HEK293 (cell line): ENCODE data around the gene CADPS2.

Source experiments
- CTCF ChIA-PET: fragments of 350-600 bp; formaldehyde crosslinking; extraction: SDS; loops from one replicate; lab custom pipeline; 2021; ENCODE audit warnings: antibody characterized with exemption; lab: Yijun Ruan, JAX
- POLR2A ChIA-PET: fragments of 300-600 bp; formaldehyde crosslinking; extraction: SDS; loops from one replicate; lab custom pipeline; 2020; ENCODE audit warnings: antibody characterized with exemption, inconsistent platforms; lab: Yijun Ruan, JAX
- H3K27ac ChIP-seq: fragments of 200-500 bp; sonication (Bioruptor generic); 2 replicates; pipeline ENCODE4 v1.5.1; 2014; ENCODE audit warnings: low read depth, low read length, control low read depth, inconsistent platforms; ENCODE audit errors: extremely low read depth
- H3K36me3 ChIP-seq, 2 experiments: fragments of 200-500 bp in 1 of 2; sonication (Bioruptor generic) in 1 of 2; 1 replicate in 1 of 2; 2 replicates in 1 of 2; pipeline ENCODE4 v1.5.1; 2014 to 2017; ENCODE audit warnings: inconsistent platforms in 2 of 2, low read length in 2 of 2; ENCODE audit not compliant: control insufficient read depth in 2 of 2, insufficient read depth in 1 of 2
- H3K4me1 ChIP-seq: fragments of 200-500 bp; sonication (Bioruptor generic); 2 replicates; pipeline ENCODE4 v1.5.1; 2014; ENCODE audit warnings: mild to moderate bottlenecking, low read length, inconsistent platforms; ENCODE audit not compliant: control insufficient read depth, insufficient read depth
- H3K4me3 ChIP-seq: 2 replicates; pipeline ENCODE4 v1.5.1; 2011; ENCODE audit warnings: low read depth, mild to moderate bottlenecking, control low read depth, low read length, moderate library complexity
- H3K9me3 ChIP-seq: fragments of 200-500 bp; sonication (Bioruptor generic); 2 replicates; pipeline ENCODE4 v1.5.1; 2014; ENCODE audit warnings: low read depth, low read length, inconsistent platforms; ENCODE audit not compliant: control insufficient read depth, insufficient read depth
- BCL11A ChIP-seq: fragments of 450-650 bp; formaldehyde crosslinking; IDR thresholded peaks from 2 replicates; pipeline ENCODE4 v1.5.1; 2016; ENCODE audit warnings: low read depth, missing biosample characterization, missing genetic modification characterization
- KLF10 ChIP-seq: fragments of 450-650 bp; IDR thresholded peaks from 2 replicates; pipeline ENCODE4 v1.5.1; 2018; ENCODE audit warnings: missing biosample characterization, mild to moderate bottlenecking, missing genetic modification characterization
- MYNN ChIP-seq: fragments of 450-650 bp; formaldehyde crosslinking; IDR thresholded peaks from 2 replicates; pipeline ENCODE4 v1.5.1; 2016; ENCODE audit warnings: missing biosample characterization, missing genetic modification characterization, borderline replicate concordance
- ZBTB8A ChIP-seq: fragments of 450-650 bp; formaldehyde crosslinking; IDR thresholded peaks from 2 replicates; pipeline ENCODE4 v1.5.1; 2016; ENCODE audit warnings: missing biosample characterization, missing genetic modification characterization
- ZNF10 ChIP-seq: fragments of 450-650 bp; formaldehyde crosslinking; IDR thresholded peaks from 2 replicates; pipeline ENCODE4 v1.5.1; 2017; ENCODE audit warnings: missing biosample characterization, missing genetic modification characterization
- ZNF138 ChIP-seq: fragments of 450-650 bp; formaldehyde crosslinking; IDR thresholded peaks from 2 replicates; pipeline ENCODE4 v1.5.1; 2016; ENCODE audit warnings: missing biosample characterization, missing genetic modification characterization, borderline replicate concordance
- ZNF148 ChIP-seq: fragments of 450-650 bp; formaldehyde crosslinking; IDR thresholded peaks from 2 replicates; pipeline ENCODE4 v1.5.0; 2017; ENCODE audit warnings: missing biosample characterization, missing genetic modification characterization, borderline replicate concordance
- ZNF169 ChIP-seq: fragments of 450-650 bp; formaldehyde crosslinking; IDR thresholded peaks from 2 replicates; pipeline ENCODE4 v1.5.1; 2016; ENCODE audit warnings: missing biosample characterization, missing genetic modification characterization
- ZNF221 ChIP-seq: fragments of 450-650 bp; formaldehyde crosslinking; IDR thresholded peaks from 2 replicates; pipeline ENCODE4 v1.5.1; 2017; ENCODE audit warnings: missing biosample characterization, missing genetic modification characterization, borderline replicate concordance
- ZNF239 ChIP-seq: fragments of 450-650 bp; formaldehyde crosslinking; IDR thresholded peaks from 2 replicates; pipeline ENCODE4 v1.5.1; 2016; ENCODE audit warnings: missing biosample characterization, missing genetic modification characterization
- ZNF341 ChIP-seq: fragments of 450-650 bp; formaldehyde crosslinking; IDR thresholded peaks from 2 replicates; pipeline ENCODE4; 2016; ENCODE audit warnings: low read depth, missing biosample characterization, missing genetic modification characterization
- ZNF660 ChIP-seq: fragments of 450-650 bp; IDR thresholded peaks from 2 replicates; pipeline ENCODE4 v1.5.1; 2018; ENCODE audit warnings: missing biosample characterization, mild to moderate bottlenecking, missing genetic modification characterization
- ZNF664 ChIP-seq: fragments of 450-650 bp; formaldehyde crosslinking; IDR thresholded peaks from 2 replicates; pipeline ENCODE4 v1.5.1; 2016; ENCODE audit warnings: missing biosample characterization, missing genetic modification characterization
- ZNF701 ChIP-seq: fragments of 450-650 bp; formaldehyde crosslinking; IDR thresholded peaks from 2 replicates; pipeline ENCODE4 v1.5.1; 2016; ENCODE audit warnings: missing biosample characterization, missing genetic modification characterization
- ZNF843 ChIP-seq: fragments of 450-650 bp; formaldehyde crosslinking; IDR thresholded peaks from 2 replicates; pipeline ENCODE4 v1.5.1; 2016; ENCODE audit warnings: missing biosample characterization, missing genetic modification characterization
- TF ChIP-seq, protein P1 (sequence below): fragments of 450-650 bp; formaldehyde crosslinking; IDR thresholded peaks from 2 replicates; pipeline ENCODE4 v1.5.1; 2016; ENCODE audit warnings: missing biosample characterization, missing genetic modification characterization
- TF ChIP-seq, protein P2 (sequence below): fragments of 450-650 bp; formaldehyde crosslinking; IDR thresholded peaks from 2 replicates; pipeline ENCODE4; 2016; ENCODE audit warnings: missing biosample characterization, missing genetic modification characterization
- TF ChIP-seq, protein P3 (sequence below): fragments of 450-650 bp; formaldehyde crosslinking; IDR thresholded peaks from 2 replicates; pipeline ENCODE4 v1.5.1; 2016; ENCODE audit warnings: missing biosample characterization, missing genetic modification characterization

CADPS2 gene

DNA sequence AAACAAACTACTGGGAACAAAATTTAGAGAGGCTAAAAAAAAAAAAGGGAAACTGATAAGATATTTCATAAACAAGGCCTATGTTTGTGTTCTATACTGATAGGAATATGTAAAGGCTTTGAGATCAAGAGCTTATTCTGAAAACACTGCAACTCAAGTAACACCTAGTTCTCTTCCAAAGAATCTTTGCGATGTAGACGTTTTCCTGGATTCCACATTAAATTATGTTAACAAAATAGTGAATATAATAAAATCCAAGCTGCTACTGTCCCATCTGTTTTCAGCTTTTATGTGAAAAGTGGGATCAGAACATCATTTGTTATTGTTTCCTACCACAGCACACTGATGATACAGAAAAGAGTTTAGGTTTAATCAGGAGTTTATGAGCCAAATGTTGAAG lies 130.6 kb downstream of the CADPS2 start:
- POLR2A ChIA-PET: no interaction called here
- Histone ChIP-seq H3K9me3 (no peaks in the 10 kb centered on the region), H3K4me1 (no peaks in the 10 kb centered on the region), H3K4me3 (no peak overlapping the region), H3K36me3 (no peaks in the 10 kb centered on the region), H3K27ac (no peak overlapping the region)
- CTCF ChIA-PET: no interaction called here
- TF ChIP-seq, protein P1, sequence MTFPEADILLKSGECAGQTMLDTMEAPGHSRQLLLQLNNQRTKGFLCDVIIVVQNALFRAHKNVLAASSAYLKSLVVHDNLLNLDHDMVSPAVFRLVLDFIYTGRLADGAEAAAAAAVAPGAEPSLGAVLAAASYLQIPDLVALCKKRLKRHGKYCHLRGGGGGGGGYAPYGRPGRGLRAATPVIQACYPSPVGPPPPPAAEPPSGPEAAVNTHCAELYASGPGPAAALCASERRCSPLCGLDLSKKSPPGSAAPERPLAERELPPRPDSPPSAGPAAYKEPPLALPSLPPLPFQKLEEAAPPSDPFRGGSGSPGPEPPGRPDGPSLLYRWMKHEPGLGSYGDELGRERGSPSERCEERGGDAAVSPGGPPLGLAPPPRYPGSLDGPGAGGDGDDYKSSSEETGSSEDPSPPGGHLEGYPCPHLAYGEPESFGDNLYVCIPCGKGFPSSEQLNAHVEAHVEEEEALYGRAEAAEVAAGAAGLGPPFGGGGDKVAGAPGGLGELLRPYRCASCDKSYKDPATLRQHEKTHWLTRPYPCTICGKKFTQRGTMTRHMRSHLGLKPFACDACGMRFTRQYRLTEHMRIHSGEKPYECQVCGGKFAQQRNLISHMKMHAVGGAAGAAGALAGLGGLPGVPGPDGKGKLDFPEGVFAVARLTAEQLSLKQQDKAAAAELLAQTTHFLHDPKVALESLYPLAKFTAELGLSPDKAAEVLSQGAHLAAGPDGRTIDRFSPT (tag by site-specific recombination): no peak
- TF ChIP-seq, protein P2, sequence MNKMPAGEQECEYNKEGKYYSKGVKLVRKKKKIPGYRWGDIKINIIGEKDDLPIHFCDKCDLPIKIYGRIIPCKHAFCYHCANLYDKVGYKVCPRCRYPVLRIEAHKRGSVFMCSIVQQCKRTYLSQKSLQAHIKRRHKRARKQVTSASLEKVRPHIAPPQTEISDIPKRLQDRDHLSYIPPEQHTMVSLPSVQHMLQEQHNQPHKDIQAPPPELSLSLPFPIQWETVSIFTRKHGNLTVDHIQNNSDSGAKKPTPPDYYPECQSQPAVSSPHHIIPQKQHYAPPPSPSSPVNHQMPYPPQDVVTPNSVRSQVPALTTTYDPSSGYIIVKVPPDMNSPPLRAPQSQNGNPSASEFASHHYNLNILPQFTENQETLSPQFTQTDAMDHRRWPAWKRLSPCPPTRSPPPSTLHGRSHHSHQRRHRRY (tag by site-specific recombination): no peak
- TF ChIP-seq ZNF138 (no peak), ZNF664 (tag by site-specific recombination) (no peak), ZNF701 (tag by site-specific recombination) (no peak), BCL11A (tag by site-specific recombination) (no peak), ZNF169 (tag by site-specific recombination) (no peak), ZNF221 (tag by site-specific recombination) (no peak), ZBTB8A (no peak), KLF10 (no peak), ZNF148 (no peak), ZNF239 (tag by site-specific recombination) (no peak), ZNF341 (tag by site-specific recombination) (no peak)
- TF ChIP-seq, protein P3, sequence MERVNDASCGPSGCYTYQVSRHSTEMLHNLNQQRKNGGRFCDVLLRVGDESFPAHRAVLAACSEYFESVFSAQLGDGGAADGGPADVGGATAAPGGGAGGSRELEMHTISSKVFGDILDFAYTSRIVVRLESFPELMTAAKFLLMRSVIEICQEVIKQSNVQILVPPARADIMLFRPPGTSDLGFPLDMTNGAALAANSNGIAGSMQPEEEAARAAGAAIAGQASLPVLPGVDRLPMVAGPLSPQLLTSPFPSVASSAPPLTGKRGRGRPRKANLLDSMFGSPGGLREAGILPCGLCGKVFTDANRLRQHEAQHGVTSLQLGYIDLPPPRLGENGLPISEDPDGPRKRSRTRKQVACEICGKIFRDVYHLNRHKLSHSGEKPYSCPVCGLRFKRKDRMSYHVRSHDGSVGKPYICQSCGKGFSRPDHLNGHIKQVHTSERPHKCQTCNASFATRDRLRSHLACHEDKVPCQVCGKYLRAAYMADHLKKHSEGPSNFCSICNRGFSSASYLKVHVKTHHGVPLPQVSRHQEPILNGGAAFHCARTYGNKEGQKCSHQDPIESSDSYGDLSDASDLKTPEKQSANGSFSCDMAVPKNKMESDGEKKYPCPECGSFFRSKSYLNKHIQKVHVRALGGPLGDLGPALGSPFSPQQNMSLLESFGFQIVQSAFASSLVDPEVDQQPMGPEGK: no peak

DNA sequence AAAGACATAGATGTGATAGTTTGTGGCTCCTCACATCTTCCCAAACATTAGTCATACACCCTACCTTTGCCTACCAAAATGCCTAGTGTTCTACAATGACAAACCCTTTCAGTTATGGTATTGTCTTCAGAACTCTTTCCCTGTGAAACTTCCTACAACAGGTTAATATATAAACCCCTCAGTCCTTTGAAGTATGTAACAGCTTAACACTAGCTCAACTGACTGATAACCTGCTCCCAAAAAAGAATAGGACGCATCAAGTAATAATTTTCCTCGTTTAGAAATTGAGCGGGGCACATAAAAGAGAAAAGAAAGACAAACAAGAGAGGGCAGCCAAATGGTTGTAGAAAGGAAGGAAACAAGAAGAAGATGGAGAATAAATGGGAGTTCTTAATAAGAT lies 133.7 kb downstream of the CADPS2 start:
- no peak for TF ChIP-seq ZNF843 (tag by site-specific recombination)
- TF ChIP-seq ZNF10: no peak
- no peak for TF ChIP-seq ZNF660 (tag by site-specific recombination)
- TF ChIP-seq MYNN: no peak
- no peaks in the 10 kb centered on the region for H3K4me1 ChIP-seq
- no peak overlapping the region for H3K27ac ChIP-seq
- no peaks in the 10 kb centered on the region for H3K36me3 ChIP-seq
- no peaks in the 10 kb centered on the region for H3K9me3 ChIP-seq
- ChIA-PET POLR2A (no interaction called here), CTCF (no interaction called here)
- H3K4me3 ChIP-seq: no peak overlapping the region
